Suppressor macrophage treated with lipopolysaccharide for 4 hours (primary cell): Measurements from ENCODE around the gene ARHGAP10.

Experiments
- DNase-seq: peaks from one replicate; pipeline ENCODE4 v3.0.0-alpha.2; 2020

The ARHGAP10 gene

GRCh38 chr4:148054275-148054674 lies 322.4 kb downstream of the ARHGAP10 start:
- DNase-seq: no peak

DNA sequence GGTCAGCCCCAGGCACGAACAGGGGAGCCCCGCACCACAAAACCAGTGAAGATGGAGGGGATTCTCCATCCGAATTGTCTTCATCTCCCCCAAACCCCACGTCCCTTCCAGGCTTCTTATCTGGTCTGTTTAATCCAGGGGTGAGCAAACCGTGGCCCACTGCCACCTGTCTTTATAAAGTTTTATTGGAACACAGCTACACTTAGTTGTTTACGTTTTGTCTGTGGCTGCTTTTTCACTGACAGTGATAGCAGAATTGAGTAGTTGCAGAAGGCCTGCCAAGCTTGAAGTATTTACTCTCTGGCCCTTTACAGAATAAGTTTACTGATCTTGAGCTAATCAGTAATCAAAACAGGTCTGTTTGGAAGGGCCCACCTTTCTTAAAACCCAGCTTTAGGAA lies 324.0 kb downstream of the ARHGAP10 start:
- DNase-seq: no peak

- peak; percentile 95 for DNase-seq
Measured at GRCh38 chr4:148056879-148057278, 325.0 kb downstream of the ARHGAP10 start.

DNA sequence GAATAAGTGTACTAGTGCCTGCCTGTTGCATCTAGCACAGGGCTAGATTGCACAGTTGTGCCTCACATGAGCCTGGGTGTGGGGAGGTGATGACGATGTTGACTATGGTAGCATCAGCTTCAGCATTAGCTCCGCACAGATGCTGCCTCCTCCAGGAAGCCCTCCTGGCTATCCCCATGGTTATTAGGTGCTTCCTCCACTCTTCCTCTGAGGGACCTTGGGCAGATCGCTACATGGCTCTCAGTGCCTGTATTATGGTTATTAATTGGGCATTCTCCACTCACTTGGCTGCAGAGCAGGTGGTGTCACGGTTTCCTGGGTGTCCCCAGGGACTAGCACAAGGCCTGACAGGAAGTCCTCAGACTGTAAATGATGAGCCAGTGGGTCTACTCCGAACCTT lies 325.6 kb downstream of the ARHGAP10 start:
- no peak for DNase-seq

GRCh38 chr4:148057984-148058859 lies 326.3 kb downstream of the ARHGAP10 start:
- no peak for DNase-seq

DNA sequence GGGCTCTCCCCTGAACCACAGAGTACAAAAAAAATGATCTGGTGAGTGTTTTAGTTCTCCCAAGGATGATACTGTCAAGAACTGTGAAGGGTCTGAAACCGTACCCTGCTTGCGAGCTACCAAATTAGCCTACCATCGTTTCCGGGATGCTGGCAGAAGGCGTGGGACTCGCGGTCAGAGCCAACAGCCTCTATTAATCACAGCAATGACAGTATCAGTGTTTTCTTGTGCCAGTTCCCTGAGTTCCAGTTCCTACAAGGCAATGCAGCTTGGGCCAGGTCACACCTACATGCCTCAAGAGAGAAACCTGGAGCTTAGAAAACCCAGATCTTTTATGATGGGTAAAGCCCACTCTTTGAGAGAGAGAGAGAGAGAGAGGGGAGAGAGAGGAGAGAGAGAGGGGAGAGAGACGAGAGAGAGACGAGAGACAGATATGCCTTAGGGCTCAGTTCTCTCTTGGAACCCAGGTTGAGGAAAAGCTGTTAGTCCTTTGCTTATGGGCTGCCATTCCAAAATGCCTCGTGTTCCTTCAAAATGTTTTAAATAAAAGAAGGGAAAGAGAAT lies 327.8 kb downstream of the ARHGAP10 start:
- DNase-seq: peak; percentile 15

DNA sequence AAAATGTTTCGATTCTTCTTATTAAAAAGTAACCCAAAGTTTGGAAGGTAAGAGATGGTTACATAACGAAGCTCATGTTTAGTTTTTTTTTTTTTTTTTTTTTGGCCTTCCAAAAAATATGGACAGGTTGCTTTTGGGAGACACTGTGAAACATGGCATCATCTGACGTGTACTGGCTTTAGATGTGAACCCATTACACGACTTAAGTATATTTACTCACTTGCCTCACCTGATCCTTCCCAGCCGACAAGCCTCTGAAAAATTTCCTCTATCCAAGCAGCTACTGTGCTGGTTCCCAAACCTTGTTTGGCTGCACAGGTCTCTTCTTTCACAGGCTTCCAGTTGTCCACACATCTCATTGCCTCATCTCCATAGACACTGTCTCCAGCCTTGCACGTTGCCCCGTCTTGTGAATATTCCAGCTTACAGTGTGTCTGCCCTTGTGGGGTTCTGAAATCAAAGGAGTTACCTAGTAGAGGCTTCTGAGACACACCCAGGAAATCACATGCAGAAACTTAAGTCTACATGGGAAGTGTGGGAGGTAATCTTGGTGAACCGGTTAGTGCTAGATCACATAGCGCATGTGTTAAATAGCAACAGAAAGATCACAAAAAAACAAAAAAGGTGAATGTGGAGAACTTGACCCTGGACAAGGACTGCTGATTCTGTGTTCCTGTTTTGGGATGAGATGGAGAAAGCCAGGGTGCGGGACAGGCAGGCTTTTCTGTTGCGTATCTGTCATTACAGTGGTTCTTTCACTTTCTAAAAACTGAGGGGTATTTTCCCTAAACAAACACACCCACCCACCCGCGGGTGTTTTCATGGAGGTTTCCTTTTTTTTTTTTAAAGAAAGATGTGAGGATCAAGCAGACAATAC lies 328.6 kb downstream of the ARHGAP10 start:
- peak; percentile 12 for DNase-seq

- no peak for DNase-seq
Measured at GRCh38 chr4:148061141-148061481, 329.2 kb downstream of the ARHGAP10 start.

DNA sequence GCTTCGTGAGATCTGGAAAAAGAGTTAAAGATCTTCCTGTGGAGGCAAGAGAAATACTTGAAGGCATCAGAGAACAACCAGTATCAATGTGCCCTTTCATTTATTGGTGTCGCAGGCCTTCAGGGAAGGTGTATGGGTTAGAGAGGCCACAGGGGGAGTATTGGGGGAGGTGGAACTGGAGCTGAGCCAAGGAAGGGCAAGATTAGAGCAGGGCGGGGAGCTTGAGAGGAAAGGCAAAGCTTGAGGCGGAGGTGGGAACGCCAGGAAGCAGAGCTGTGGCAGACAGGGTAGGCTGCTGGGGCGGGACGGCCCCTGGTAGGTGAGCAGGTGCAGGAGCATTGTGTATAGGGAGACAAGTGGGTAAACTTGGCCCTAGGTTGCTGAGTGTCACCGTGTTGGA lies 329.9 kb downstream of the ARHGAP10 start:
- DNase-seq: no peak

DNA sequence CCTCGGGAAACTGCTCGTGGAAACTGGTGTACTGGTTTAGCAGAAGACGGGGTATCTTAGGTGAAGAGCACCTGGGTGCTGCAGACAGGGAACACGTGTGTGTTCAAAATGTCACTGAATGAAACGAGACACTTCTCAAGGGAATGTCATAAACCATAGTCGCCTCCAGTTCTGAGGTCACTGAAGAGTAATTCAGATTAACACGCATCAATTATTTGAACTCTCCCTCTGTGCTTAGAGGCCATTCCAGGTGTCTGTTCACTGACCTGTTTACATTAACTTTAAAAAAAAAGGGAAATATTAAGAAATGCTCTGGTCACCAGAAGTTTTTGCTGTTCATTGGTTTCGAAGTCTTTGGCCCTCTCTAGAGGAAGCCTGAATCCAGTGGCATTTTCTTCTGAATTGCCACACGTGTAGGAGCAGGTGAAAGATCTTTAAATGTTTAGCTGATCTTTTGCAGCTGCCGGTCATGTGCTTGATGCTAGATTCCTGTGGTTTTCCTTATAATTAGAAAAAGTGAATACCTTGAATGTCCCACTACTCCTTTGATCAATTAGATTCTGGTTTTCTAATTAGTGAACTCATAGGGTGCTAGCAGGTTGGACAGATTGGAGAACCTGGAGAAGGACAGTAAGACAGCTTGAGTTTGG lies 330.5 kb downstream of the ARHGAP10 start:
- no peak for DNase-seq

DNA sequence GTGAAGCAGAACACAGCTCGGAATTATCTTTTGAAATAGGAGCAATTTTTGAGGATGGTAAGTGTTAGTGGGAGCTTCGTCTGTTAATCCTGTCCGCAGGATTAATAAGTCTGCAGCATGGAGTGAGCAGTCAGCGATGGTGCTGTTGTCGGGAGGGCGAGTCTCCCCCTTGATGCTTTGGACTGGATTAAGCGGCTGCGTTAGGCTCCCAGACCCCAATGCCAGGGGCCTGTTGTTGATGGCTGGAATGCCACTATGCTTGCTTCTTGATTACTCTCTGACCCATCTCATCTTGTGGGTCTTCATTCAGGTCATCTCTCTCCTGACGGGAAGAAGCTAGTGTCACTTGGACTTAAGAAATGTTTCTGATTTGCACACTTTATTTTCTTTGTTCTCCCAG lies 332.6 kb downstream of the ARHGAP10 start:
- DNase-seq: no peak

DNA sequence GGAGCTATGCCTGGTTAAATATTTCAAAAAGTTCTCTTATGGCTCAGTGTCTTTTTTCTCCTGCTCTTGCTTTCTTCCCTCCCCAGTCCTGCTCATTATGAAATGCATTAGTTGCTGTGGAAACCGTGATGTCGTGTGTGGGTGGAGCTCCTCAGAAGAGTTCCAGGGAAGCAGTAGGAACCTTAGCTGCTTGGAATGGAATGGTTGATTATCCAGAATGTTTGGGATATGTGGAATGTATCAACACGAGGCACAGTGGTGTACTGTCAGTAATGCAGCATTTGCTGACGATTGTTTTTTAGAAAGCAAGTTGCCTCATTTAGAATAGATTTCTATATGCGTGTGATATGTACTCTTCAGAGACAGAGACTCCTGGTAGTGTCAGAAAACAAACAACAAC lies 333.2 kb downstream of the ARHGAP10 start:
- DNase-seq: no peak

DNA sequence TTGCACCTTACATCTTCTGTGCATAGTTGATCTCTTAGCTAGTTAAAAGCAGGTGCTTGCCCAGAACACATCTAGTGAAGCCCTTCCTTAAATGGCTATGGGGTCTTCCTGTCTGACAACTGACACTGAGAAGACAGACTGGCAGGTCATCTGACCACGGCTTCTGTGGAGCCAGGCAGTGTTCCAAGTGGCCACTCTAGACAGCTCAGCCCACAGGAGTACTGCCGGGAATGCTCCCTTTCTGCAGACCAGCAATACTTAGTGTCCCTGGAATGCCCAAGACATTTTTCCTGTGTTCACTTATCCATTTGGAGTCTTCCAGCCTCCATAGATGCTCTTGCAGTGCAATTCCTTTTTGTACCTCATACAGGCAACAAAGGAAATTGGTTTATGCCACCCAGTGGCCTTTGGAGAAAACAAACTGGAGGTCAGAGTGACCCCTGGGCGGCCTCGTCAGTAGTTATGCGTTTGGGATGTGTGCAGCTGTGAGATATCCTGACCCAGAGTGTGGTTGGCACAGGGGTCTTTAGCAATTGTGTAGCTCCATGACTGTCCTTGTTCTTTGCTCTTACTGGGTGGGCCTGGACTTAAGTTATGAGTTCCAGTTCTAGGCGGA lies 335.5 kb downstream of the ARHGAP10 start:
- DNase-seq: no peak

GRCh38 chr4:148068065-148068911 lies 336.4 kb downstream of the ARHGAP10 start:
- DNase-seq: no peak

- DNase-seq: no peak
Measured at GRCh38 chr4:148069086-148069894, 337.4 kb downstream of the ARHGAP10 start.

DNA sequence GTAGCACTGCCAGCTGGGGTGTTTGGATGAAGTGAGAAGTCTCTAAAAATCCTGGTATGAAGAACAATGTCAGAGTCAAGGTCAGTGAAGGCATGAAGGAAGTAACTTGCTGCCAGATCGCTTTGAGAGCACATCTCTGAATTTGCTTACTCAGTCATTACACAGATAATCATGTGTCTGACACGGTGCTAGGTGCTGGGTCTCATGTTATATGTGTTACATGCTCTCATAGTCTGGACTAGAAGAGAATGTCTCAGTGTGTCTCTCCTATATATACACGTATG lies 337.9 kb downstream of the ARHGAP10 start:
- DNase-seq: no peak

DNA sequence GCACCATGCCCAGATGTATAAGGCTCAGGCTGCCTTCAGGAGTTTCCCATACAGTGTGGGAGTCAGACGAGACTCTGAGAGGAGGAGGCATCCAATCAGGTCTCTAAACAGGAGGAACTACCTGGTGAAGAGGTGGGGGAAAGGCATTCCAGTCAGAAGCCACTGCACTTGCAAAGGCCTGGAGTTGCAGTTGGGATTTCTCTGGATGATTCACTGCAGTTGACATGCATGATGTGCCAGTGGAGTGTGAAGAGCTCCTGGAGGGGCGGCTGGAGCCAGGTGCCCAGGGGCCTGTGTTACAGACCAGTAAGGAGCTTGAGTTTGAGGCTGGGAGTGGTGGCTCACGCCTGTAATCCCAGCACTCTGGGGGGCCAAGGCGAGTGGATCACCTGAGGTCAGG lies 339.1 kb downstream of the ARHGAP10 start:
- DNase-seq: no peak

DNA sequence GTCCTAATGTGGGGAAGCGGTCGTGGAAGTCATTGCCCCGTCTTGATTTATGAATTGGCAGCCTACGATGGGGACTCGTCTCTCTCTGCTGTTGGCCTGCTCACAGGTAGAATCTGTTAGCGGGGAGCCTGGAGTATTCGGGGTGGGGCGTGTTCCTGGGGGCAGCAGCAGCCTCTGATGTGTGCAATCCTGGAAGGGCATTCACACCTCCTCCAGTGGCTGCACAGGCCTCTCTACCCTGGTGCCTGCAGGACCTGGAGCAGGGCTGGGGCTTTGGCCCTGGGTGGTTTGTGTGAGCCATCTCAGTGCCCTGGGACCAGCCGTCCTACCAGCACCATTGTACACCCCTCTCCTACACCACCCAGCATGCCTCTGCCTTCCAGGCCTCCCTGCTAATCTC lies 340.9 kb downstream of the ARHGAP10 start:
- no peak for DNase-seq

DNA sequence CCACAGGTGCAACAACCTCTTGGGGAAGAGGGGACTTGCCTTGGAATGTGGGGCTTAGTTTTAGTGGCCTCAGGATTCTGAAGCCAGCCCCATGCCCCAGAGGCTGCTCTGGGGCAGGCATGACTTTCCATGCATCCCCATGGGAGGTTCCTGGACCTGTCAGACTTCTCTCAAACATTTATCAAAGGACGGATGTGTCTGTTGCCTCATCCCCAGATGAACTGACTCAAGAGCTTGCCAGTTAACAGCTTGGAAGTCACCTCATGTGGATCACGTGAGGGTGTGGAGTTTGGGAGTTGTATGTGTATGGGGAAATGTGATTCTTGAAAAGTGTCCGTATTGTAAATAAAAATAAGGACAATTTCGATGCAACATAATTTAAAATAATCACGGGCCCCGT lies 341.5 kb downstream of the ARHGAP10 start:
- no peak for DNase-seq

- no peak for DNase-seq
Measured at GRCh38 chr4:148074462-148074861, 342.6 kb downstream of the ARHGAP10 start.

DNA sequence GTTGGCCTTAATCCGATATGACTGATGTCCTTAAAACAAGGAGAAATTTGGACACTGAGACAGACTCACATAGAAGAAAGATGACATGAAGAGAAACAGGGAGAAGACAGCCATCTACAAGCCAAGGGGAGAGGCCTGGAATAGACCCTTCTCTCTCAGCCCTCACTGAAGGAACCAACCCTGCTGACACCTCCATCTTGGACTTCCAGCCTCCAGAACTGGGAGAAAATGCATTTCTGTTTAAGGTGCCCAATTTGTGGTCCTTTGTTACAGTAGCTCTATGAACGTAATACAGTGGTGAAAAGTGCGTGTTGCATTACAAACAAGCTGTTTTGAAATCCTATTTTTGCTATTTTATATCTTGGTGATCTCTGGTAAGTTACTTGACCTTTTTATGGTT lies 343.6 kb downstream of the ARHGAP10 start:
- DNase-seq: no peak
